ENCODE results near the gene PPIH.
"Not testable (repeated sequence)": the region's sequence is repeated elsewhere in the genome, so short reads cannot be mapped to it uniquely, and the experiment has no call there.

The PPIH gene

GRCh38 chr1:42698081-42698813 is 40.0 kb downstream of the PPIH start:
- no peak overlapping the region for H3K27ac ChIP-seq

GRCh38 chr1:42700006-42700405 is 41.8 kb downstream of the PPIH start:
- in situ Hi-C loops (cut with HindIII; ENCODE audit: low pct_ligation_motif_present, low sequenced_read_pairs) = no loop called here
- Histone ChIP-seq H3K27ac (no peak overlapping the region), H3K27me3 (replicated peaks) (no peaks in the 10 kb centered on the region), H3K36me3 (replicated peaks) (peaks cover 95% of the 10 kb centered on the region), H3K4me3 (ENCODE audit: low read depth, low read length) (no peak overlapping the region)
- TF ChIP-seq CTCF (IDR thresholded peaks at IDR 0.05; ENCODE audit: low read depth, low read length, missing control alignments) = no peak
- DNase-seq = no peak

More at GRCh38 chr1:42698081-42698813, 40.0 kb downstream of the PPIH start:
- in situ Hi-C loops (cut with HindIII; ENCODE audit: low pct_ligation_motif_present, low sequenced_read_pairs) = no loop called here
- Histone ChIP-seq H3K4me3 (ENCODE audit: low read depth, low read length) (no peak overlapping the region), H3K36me3 (replicated peaks) (peaks cover 86% of the 10 kb centered on the region), H3K27me3 (replicated peaks) (no peaks in the 10 kb centered on the region)
- no peak for DNase-seq
- no peak for TF ChIP-seq CTCF (IDR thresholded peaks at IDR 0.05; ENCODE audit: low read depth, low read length, missing control alignments)

- Histone ChIP-seq H3K36me3 (replicated peaks) (peaks cover 77% of the 10 kb centered on the region), H3K27ac (no peak overlapping the region), H3K4me3 (ENCODE audit: low read depth, low read length) (no peak overlapping the region), H3K27me3 (replicated peaks) (no peaks in the 10 kb centered on the region)
- in situ Hi-C loops (cut with HindIII; ENCODE audit: low pct_ligation_motif_present, low sequenced_read_pairs) = no loop called here
- TF ChIP-seq CTCF (IDR thresholded peaks at IDR 0.05; ENCODE audit: low read depth, low read length, missing control alignments) = no peak
- no peak for DNase-seq
Measured at GRCh38 chr1:42703888-42704464, 45.8 kb downstream of the PPIH start.

GRCh38 chr1:42712808-42713207 is 54.6 kb downstream of the PPIH start:
- DNase-seq; H3K4me3 ChIP-seq (ENCODE audit: low read depth, low read length); in situ Hi-C loops (cut with HindIII; ENCODE audit: low pct_ligation_motif_present, low sequenced_read_pairs); H3K27me3 ChIP-seq (replicated peaks); H3K36me3 ChIP-seq (replicated peaks); H3K27ac ChIP-seq: not testable (repeated sequence)

- Histone ChIP-seq H3K27me3 (replicated peaks) (no peaks in the 10 kb centered on the region), H3K27ac (no peak overlapping the region), H3K36me3 (replicated peaks) (peaks cover 3% of the 10 kb centered on the region), H3K4me3 (ENCODE audit: low read depth, low read length) (no peak overlapping the region)
- DNase-seq = no peak
- in situ Hi-C loops (cut with HindIII; ENCODE audit: low pct_ligation_motif_present, low sequenced_read_pairs) = no loop called here
- no peak for TF ChIP-seq CTCF (IDR thresholded peaks at IDR 0.05; ENCODE audit: low read depth, low read length, missing control alignments)
Measured at GRCh38 chr1:42713293-42713692, 55.1 kb downstream of the PPIH start.

GRCh38 chr1:42714441-42714840 is 56.2 kb downstream of the PPIH start:
- H3K36me3 ChIP-seq (replicated peaks); DNase-seq; H3K4me3 ChIP-seq (ENCODE audit: low read depth, low read length); H3K27me3 ChIP-seq (replicated peaks); H3K27ac ChIP-seq; in situ Hi-C loops (cut with HindIII; ENCODE audit: low pct_ligation_motif_present, low sequenced_read_pairs): not testable (repeated sequence)

DNA sequence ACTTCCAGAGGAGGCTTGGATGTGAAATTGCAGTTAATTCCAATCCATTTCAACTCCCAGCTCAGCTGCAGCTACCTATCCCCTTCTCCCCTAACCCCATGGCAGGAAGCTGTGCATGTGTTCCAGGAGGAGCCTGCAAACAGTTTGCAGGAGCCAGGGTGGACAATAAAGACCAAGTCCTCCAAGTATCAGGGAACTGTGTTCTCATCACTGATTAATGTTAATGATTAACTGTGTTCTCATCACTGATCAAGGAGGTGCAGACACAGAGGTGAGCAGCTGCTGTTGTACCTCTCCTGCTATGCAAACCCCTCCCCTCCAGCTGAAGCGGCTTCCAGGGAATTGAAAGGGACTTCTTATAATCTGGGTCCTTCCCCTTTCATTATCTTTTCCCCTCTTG is 62.6 kb downstream of the PPIH start:
- Histone ChIP-seq H3K27ac (no peak overlapping the region), H3K27me3 (replicated peaks) (no peaks in the 10 kb centered on the region), H3K36me3 (replicated peaks) (no peaks in the 10 kb centered on the region), H3K4me3 (ENCODE audit: low read depth, low read length) (no peak overlapping the region)
- TF ChIP-seq CTCF (IDR thresholded peaks at IDR 0.05; ENCODE audit: low read depth, low read length, missing control alignments) = no peak
- DNase-seq = no peak
- in situ Hi-C loops (cut with HindIII; ENCODE audit: low pct_ligation_motif_present, low sequenced_read_pairs) = no loop called here

Data from brain microvascular endothelial cell (primary cell).